Thyroid gland (tissue), 4 donors: ENCODE results near the gene NDUFA6. TPM values are rescaled to one million over a fixed set of nuclear protein-coding genes. Genes with fewer than 3 reads are reported as not detected.

Source experiments
- DNase-seq, 2 donors: peaks; one replicate each; pipeline ENCODE4 v3.0.0-alpha.2; 2019
- H3K27ac ChIP-seq, 3 donors: fragments of 200-600 bp; sonication (generic); 1 replicate in 2 of 3; 2 replicates in 1 of 3; pipeline ENCODE4 v1.5.1; 2016 to 2019; ENCODE audit warnings: mild to moderate bottlenecking in 1 of 3, moderate library complexity in 1 of 3
- H3K27me3 ChIP-seq: fragments of 200-600 bp; sonication (generic); one replicate; pipeline ENCODE4 v1.5.1; 2019
- H3K36me3 ChIP-seq, 2 donors: fragments of 200-600 bp; sonication (generic); one replicate each; pipeline ENCODE4 v1.5.1; 2016 to 2019
- H3K4me1 ChIP-seq, 2 donors: fragments of 200-600 bp; sonication (generic); one replicate each; pipeline ENCODE4 v1.5.1; 2017 to 2019
- H3K4me3 ChIP-seq, 3 donors: fragments of 200-600 bp; sonication (generic); replicated peaks in 1 of 3; 1 replicate in 2 of 3; 2 replicates in 1 of 3; pipeline ENCODE4 v1.5.1; 2016; ENCODE audit warnings: mild to moderate bottlenecking in 1 of 3
- H3K9me3 ChIP-seq: fragments of 200-600 bp; sonication (generic); one replicate; pipeline ENCODE4 v1.5.1; 2017
- CTCF ChIP-seq, 6 experiments: fragments of 200-600 bp in 3 of 6; fragments of 450-650 bp in 3 of 6; sonication (generic) in 3 of 6; IDR thresholded peaks; one replicate each; pipeline ENCODE4 v1.5.1; 2016 to 2019; ENCODE audit warnings: antibody characterized with exemption in 6 of 6, mild to moderate bottlenecking in 2 of 6, inconsistent platforms in 1 of 6, moderate library complexity in 1 of 6
- POLR2A ChIP-seq, 2 donors: fragments of 450-650 bp; IDR thresholded peaks; one replicate each; pipeline ENCODE4 v1.6.1; 2017; ENCODE audit warnings: antibody characterized with exemption in 2 of 2, mild to moderate bottlenecking in 2 of 2, moderate library complexity in 1 of 2
- WGBS, 2 donors: methylation state at CpG; one replicate each; pipeline ENCODE4 v1.1.5; 2017; 5-methylcytosine and 5-hydroxymethylcytosine counted together
- intact Hi-C: fragments of 100-400 bp; cut with DNase I; formaldehyde crosslinking; loops from one replicate; pipeline ENCODE4 v1.15.1; 2023
- total RNA-seq, 4 donors: library from RNA; depleted of rRNA; stranded (reverse); fragments of >200 nt; gene quantifications; one replicate each; pipeline ENCODE4 v1.2.3, GENCODE V29; 2016

NDUFA6 gene
- total RNA-seq, 4 donors from 2014 or later, result 32.9 to 85.6 (median 73.4) TPM

DNA sequence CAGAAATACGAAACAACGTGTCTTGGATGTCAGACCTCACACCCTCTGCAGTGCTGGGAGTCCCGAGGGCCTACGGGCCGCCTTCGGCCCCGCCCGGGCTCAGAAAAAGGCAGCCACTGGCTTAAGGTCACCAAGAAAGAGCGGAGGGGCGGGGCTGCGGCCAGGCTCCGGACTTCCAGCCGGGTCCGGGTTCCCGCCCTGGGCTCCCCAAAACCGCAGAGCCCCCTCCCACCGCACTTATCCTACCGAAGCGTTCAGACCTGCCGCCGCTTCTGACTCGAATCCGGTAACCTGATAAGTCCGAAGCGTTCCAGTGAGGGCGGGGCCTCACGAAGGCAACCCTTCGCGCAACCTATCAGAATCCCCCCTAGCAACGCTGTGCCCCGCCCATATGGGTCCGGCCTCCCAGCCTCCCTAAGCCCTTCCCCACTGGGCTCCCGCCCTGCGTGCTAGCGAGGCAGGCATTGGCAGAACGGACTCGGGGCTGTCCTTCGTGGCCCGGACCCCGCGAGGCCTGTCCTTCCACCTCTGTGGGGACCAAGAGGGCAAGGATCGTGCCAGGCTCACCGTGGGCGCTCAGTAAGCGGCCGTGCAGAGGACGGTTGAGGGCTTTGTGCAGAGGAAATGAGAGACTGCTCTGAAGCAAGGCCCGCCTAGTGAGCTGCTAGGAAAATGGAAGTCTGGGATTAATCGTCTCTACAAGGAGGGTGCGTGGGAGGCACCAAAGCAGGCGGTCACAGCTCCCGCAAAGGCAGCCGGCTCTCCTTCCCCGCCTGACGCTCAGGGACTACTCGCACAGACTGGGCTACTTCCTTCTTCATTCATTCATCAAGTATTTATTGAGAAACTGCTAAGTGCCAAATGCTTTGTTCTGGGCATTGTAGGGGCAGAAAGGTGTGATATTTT is 19.8 kb downstream of the NDUFA6 start, which contains the start of gene NAGA:
TSS of gene NAGA (minus strand) at position 296 of the 906 bp plus-strand sequence. CDS start 515 bp downstream, outside the sequence.
- Histone ChIP-seq H3K4me1 (peaks cover 25 to 31% of the 10 kb centered on the region in 2 donors), H3K27me3 (no peaks in the 10 kb centered on the region)

DNA sequence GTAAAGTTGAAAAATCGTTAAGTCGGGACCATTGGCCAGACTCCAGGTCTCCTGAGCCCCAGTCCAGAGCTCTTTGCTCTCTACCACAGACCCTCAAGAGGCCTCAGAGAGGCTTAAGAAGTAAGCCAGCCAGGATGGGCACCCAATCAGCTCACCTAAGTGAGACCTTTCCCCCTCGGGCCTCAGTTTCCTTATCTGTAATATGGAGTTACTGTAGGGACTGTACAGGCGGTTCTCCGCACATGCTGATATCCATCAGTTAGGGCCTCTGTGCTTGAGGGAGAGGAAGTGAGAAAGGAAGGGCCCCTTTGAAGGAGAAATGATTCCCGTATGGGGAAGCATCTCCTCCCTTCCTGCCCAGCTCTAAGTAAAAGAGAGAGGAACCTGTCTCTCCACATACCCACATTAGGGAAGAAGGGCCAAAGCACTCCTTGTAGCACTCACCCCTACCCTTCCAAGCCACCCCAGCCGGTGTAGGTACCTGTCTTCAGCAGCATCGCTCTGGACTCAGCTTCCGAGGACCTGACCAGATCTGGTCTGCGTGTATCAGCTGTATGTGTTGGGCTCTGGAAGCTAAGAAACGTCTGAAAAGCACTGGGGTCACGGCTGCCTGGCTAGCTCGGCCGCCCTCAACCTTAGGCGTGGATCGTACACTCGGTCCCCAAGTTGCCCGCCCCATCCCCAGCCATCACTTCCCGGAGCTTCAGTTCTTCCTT is 20.6 kb downstream of the NDUFA6 start:
- no peak for DNase-seq
- H3K27ac ChIP-seq, result peak overlapping the region; percentile 44 to 84 (median 56)
- no peaks in the 10 kb centered on the region for H3K9me3 ChIP-seq
- peaks cover 22 to 26% of the 10 kb centered on the region in 2 donors for H3K4me1 ChIP-seq
- no peaks in the 10 kb centered on the region for H3K27me3 ChIP-seq
- no peak for TF ChIP-seq CTCF (IDR thresholded peaks at IDR 0.05)
- TF ChIP-seq POLR2A (IDR thresholded peaks at IDR 0.05), result no peak
- intact Hi-C loops, result loop anchor here (10.0 kb wide), 1 partner anchor 115 kb away; the partner anchor contains the start of gene SMIM45
- H3K4me3 ChIP-seq, result peak overlapping the region; percentile 11 to 42 (median 35)
- H3K36me3 ChIP-seq, result peaks cover 0 to 8% of the 10 kb centered on the region in 2 donors
- WGBS, 2 donors, result 28 to 30% methylated on average over 10 to 11 of the region's 19 CpGs

More for the DNA sequence above, 19.8 kb downstream of the NDUFA6 start, which contains the start of gene NAGA:
- 2 to 3% methylated on average over 22 to 23 of the region's 56 CpGs for WGBS, 2 donors
- DNase-seq, result peak; percentile 97 to 98
- Histone ChIP-seq H3K9me3 (no peaks in the 10 kb centered on the region), H3K36me3 (peaks cover 0 to 8% of the 10 kb centered on the region in 2 donors), H3K4me3 (peak within 1 kb of the TSS; percentile 11 to 42 (median 35)), H3K27ac (peak within 1 kb of the TSS; percentile 56 to 84 (median 69))
- TF ChIP-seq POLR2A (IDR thresholded peaks at IDR 0.05) (peak in 1 of 2 donors; percentile 90), CTCF (IDR thresholded peaks at IDR 0.05) (no peak)
- intact Hi-C loops, result loop anchor here (10.0 kb wide), 1 partner anchor 116 kb away; the partner anchor contains the start of gene SMIM45

DNA sequence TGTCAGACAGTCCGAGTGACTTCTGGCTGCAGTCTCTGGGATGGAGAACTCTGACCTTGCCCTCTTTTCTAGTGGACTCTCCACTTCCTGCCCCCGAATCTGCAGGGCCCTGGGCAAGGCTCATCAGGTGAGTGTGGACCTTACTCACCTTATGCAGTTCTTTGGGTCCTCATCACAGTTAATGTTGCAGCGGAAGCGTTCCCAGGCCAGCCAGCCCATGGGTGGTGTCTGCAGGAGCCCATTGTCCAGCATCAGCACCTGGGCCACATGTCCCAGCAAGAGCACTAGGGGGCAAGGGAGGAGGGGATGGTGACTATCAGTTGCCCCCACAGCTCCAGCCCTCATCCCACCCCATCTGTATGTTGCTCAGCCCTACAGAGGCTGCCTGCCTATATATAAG is 22.3 kb downstream of the NDUFA6 start:
- no peak for DNase-seq
- Histone ChIP-seq H3K27me3 (no peaks in the 10 kb centered on the region), H3K4me1 (peaks cover 10 to 17% of the 10 kb centered on the region in 2 donors), H3K36me3 (peaks cover 0 to 8% of the 10 kb centered on the region in 2 donors), H3K4me3 (no peak overlapping the region), H3K9me3 (no peaks in the 10 kb centered on the region), H3K27ac (no peak overlapping the region)
- 95 to 98% methylated on average over 4 of the region's 4 CpGs for WGBS, 2 donors
- no peak for TF ChIP-seq CTCF (IDR thresholded peaks at IDR 0.05)
- no peak for TF ChIP-seq POLR2A (IDR thresholded peaks at IDR 0.05)
- intact Hi-C loops, result no loop called here

DNA sequence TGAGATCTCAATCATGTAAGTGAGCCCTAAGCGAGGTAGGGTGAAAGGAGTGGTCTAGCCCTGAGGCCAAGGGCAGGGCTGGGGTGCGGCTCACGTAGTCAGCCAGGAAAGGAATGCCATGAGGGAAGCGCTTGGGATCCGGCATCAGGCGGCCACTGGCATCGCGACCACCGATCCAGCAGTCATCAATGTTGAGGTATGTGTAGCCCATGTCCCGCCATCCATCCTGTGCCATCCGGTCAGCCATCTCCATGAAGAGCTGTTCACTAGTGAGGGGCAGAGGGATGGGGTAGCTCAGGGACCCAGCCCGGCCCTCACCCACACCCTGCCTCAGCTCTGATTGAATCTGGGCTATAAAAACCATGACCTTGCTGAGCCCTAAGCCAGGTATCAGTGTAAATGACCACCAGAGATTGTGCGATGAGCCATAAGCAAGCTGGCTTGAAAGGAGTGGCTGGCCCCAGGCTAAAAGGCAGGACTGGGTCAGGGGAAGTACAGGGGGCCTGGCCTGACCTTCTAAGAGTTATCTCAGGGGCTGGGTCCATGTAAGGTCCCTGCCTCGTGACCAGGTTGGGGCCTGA is 22.8 kb downstream of the NDUFA6 start:
- intact Hi-C loops, result no loop called here
- Histone ChIP-seq H3K9me3 (no peaks in the 10 kb centered on the region), H3K4me1 (peaks cover 10 to 17% of the 10 kb centered on the region in 2 donors), H3K27me3 (no peaks in the 10 kb centered on the region), H3K27ac (no peak overlapping the region), H3K36me3 (peaks cover 0 to 8% of the 10 kb centered on the region in 2 donors), H3K4me3 (no peak overlapping the region)
- DNase-seq, result no peak
- WGBS, 2 donors, result 88 to 91% methylated on average over 14 of the region's 14 CpGs
- TF ChIP-seq POLR2A (IDR thresholded peaks at IDR 0.05) (no peak), CTCF (IDR thresholded peaks at IDR 0.05) (no peak)
